GM21381 (cell line): Measurements from ENCODE around the gene LEKR1.
"Not testable (repeated sequence)": the region's sequence is repeated elsewhere in the genome, so short reads cannot be mapped to it uniquely, and the experiment has no call there.

ENCODE experiments used
- ATAC-seq: cut with Tn5 transposase; IDR thresholded peaks from one replicate; pipeline ENCODE4 v1.9.1; 2021; ENCODE audit warnings: mild to moderate bottlenecking, moderate library complexity; ENCODE audit not compliant: unreplicated experiment

LEKR1 gene

DNA sequence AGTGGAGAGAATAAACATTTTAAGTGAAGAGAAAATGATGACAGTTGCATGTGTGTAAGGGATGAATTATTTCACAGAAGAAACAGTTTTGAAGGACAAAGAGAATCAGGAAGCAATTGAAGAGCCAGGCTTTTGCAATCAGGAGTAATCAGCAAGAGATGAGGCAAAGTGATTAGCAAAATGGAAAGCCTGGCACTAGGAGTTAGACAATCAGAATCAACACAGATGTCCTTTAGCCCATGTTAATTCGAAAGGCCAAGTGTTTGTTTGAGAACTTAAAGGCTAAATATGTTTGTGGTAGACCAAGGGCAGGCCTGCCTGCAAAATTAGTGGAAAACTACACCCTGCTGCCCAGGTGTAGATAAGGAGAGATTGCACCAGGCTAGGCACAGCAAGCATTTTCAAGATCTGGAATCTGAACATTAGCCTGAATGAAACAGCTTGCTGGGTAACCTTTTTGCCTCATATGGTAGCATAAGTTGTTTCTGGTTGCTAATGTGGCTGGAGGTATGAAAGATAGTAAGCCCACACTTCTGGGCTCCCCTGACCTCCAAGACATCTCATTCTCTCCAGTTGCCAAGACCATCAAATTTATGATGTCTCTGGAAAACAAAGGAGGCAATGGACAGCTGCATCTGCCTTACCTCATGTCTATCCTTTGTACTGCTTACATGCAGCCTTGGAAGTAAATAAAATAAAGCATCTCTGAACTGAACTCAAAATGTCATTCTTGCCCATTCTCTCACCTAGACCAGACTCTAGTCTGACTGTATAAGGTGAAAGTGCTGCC lies 22.0 kb upstream of the LEKR1 start:
- ATAC-seq: no peak

DNA sequence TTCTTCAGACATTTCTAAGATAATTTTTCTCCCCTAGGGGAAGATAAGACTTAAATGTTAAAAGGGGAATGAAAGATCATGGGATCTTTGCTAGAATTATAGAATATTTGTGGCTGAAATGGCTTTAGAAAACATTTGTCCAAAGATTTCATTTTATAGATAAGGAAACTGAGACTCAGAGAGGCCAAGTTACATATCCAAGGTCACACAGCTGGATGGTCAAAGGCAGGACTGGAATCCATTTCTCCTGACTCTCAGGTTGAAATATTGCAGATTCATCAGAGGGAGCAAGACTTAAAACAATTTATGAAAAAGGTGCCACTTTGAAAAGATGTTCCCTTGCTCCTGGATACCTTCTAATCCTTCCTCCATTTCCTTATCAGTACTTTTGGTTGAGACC lies 19.5 kb upstream of the LEKR1 start:
- no peak for ATAC-seq

DNA sequence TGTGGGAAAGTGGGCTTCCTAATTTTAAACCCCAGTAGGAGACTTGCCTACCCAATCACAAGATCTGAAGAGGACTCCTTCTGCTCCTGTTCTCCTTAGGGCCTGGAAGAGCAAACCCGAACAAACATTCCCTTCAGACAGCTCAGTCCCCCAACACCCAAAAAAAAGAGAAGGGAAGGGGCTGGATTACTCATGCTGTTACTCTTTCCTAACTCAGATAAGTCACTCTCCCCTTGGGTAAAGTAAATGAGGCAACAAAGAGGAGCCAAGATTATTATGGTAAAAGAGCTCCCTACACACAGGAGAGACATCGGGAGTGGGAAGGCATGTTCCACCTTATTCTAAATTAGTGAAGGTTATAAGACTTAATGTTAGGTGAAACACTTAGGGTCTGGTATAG lies 18.1 kb upstream of the LEKR1 start:
- no peak for ATAC-seq

DNA sequence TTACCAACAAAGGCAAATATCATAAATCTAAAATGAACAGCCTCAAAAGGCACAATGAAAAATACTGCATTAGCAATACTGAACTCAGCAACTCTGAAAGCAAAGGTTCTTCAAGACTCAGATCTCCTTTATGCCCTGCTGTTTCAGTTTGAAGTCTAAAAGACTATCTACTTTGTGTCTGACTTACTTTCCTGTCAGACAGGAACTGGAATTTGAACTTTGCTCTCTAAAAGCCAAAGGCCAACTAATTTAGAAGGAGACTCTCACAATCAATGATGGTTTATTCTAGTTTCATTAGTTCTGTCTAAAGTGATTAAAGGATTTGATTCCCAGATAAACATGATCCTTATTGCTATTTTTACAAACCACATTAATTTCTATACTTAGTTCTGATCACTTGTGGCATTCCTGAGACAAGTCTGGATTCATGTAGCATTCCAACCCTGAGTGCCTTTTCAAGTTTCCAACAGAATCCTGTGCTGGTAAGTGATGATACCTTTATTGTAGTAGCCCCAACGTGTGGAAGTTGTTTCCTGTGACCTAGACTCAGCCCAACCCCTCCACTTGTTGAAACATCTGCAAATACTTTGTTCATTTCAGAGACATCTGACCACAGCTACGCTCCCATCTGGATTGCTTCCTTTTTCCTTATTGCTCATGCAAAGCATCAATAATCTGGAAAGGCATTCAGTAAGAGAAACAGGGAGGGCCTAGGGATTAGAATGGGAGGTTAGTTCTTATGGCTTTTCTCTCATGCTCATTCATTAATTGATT lies 14.9 kb upstream of the LEKR1 start:
- no peak for ATAC-seq

DNA sequence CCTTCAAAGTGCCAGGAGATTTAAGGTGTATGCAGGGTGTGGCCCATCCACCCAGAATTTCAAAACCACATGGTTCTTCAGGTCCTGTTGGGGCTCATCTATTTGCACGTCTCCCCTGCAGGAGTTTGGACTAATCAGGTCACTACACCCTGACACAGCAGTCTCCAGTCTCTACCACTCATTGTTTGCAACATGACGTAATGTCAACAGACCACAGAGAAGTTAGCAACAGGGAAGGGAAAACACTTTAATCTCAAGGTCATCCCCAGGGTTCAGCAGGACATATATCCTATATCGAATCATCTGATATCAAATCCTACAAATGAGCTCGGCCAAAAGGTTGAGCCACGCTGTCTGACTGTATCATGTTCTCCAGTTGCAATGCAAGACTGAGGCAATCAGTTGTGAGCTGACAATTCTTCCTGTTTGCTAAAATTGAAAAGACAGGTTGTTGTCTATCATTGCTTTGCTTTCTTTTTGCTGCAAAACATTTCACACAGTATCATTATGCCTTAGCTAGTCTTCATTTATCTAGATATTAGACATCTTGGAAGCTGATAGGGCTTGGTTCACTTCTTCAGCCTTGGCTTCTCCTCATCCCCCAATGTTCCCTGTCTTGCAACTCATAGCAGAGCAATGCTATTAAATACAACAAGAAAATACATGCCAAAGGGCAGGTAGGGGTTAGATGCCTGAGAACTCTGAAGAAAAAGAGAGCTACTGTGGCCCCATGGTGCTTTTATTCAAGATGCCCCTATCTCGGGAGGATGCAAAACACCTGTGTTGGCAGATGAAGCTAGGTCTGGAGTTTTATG lies 13.4 kb upstream of the LEKR1 start:
- no peak for ATAC-seq

- ATAC-seq: no peak
These were observed 11.9 kb upstream of the LEKR1 start for GRCh38 chr3:156814295-156814694.

DNA sequence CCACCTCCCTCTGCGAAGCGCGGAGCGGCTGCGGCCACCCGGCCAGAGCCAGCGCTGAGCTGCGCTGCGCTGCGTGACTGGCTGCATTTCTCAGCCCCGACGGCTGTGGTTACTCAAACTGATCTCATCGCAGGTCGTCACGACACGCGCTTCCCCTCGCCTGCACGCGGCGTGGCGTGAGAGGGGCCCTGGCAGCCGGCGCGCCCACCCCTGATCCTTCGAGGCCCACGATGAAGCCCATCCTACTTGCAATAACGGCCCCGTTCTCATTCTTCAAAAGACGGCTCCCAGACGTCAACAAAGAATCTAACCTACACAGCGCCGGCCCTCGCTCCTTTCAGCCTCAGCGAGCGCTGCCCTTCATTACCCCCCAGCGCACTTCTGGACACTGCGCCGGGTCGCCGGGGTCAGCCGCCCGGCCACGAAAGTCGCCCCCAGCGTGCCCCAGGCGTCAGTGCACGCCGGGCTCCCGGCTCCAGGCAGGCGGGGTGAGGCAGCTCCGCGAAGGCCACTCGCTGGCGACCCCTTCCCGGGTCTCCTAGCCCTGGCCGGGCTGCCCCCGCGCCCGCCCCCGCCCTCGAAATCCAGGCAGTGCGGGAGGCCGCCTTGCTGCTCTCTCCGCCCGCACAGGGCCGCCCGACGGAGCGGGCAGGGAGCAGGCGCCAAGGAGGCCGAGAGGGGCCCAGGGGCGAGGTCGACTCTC lies 9.9 kb upstream of the LEKR1 start:
- peak; percentile 22 for ATAC-seq

DNA sequence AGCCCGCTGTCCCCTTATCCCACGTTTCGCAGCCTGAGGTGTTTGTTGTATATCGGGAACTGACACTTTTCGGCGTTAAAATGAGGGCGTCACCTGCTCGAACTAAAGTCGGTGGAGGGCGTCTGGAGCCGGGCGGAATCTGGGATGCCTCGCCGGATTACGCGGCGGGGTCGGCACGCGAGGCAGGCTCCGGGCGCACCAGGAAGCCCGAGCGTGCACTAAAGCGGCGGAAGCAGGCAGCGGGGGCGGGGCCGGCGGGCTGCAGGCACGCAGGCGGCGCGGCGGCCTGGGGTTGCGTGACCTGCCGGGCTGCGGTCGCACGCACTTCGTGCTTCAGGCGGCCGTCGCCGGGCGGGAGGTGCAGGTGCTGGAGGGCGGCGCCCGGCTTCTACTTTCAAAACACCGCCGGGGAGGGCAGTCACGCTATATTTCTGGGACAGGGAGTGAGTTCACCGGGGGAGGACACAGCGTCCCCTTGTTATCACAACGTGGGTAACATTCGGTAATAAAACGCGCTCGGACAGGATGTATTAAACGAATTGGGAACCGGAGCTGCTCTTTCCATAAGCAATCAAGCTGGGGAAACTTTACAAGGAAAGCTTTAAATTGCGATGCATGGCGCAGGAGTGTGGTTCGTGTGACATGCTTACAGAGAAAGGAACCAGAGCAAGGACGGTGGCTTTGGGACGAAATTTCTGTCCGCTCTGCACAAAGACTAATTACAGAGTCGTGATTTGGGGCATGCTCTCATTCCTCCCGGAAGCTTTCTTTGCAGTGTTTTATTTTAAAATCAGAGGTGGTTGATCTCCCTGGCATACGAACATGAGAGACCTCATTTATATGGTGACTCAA lies 9.1 kb upstream of the LEKR1 start:
- peak; percentile 75 for ATAC-seq

- ATAC-seq: no peak
These were observed 8.4 kb upstream of the LEKR1 start for GRCh38 chr3:156817646-156818272.

DNA sequence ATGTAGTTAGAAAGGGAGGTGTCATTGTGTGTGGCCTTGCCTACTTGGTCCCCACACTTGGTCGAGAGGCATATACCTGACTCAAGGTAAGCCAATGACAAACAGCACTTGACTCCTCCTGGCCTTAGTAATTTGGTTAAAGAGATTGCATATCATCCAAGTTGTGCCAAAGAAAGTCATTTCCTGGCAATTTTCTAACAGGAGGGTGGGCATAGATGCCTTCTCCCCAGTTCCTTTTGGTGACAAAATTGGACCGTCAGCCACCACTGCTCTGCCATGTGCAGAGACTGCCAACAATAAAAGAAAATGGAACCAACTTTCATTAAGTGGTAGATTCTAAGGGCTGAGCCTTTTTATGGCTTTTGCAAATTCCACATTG lies 7.9 kb upstream of the LEKR1 start:
- ATAC-seq: no peak

GRCh38 chr3:156818890-156819289 lies 7.3 kb upstream of the LEKR1 start:
- ATAC-seq: no peak

DNA sequence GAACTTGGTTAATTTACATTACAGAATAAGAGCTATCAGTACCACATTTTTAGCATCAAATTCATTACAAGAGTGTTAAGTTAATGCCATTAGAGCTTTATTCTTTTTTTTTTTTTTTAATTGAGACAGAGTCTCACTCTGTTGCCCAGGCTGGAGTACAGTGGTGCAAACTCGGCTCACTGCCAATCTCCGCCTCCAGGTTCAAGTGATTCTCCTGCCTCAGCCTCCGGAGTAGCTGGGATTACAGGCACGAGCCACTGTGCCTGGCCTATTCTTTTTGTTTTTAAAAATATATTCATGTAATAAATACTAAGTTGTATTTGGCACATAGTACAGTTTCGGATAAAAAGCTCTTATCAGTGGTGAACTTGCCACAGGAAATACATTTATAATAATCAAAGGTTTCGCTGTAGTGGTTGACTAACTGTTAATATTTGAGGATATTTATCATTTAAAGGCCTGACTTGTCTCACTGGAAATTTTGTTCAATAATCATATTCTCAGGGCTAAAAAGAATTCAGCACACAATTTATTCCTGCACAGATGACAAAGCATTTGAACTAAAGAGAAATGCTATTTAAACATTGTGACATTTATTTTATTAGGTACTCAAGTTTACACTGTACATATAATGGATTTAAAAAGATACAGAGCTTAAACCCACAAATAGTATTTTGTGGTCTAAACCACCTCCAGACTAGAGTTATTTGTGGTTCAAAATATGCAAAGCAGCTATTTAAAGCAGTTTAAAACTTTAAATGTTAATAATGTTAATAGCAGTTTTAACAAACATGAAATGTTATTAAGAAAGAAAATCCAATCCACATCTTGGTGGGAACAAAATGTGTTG lies 6.1 kb upstream of the LEKR1 start:
- no peak for ATAC-seq

DNA sequence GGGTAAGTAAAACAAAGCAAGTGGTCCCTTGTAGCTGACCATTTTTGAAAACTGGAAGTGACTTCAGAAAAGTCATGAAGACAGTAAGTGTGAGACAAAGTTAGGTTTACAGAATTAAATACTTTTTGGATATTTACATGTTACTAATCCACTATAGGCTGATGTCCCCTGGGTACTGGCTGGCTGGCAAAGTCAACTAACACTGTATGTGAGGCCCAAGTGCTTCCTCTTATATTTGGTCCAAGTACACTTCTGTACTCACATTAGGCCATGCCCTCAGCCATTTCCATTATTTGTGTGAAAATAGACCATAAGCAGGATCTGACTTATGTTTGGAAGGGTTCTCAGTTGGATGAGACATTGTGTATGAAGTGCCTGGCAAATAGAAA lies 5.5 kb upstream of the LEKR1 start:
- no peak for ATAC-seq

DNA sequence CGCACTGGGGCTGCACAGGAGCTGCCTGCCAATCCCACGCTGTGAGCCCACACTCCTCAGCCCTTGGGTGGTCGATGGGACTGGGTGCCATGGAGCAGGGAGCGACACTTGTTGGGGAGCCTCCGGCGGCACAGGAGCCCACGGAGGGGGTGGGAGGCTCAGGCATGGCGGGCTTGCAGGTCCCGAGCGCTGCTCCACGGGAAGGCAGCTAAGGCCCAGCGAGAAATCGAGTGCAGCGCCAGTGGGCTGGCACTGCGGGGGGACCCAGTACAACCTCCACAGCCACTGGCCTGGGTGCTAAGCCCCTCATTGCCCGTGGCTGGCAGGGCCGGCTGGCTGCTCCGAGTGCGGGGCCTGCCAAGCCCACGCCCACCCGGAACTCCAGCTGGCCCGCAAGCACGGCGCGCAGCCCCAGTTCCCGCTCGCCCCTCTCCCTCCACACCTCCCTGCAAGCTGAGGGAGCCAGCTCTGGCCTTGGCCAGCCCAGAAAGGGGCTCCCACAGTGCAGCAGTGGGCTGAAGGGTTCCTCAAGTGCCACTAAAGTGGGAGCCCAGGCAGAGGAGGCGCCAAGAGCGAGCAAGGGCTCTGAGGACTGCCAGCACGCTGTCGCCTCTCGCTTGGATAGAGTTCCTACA lies 3.4 kb upstream of the LEKR1 start:
- ATAC-seq: not testable (repeated sequence)

- ATAC-seq: peak; percentile 48
These were observed 384 bp upstream of the LEKR1 start for GRCh38 chr3:156825795-156826143.

GRCh38 chr3:156826896-156827882 lies 1.0 kb downstream of the LEKR1 start:
- ATAC-seq: no peak

DNA sequence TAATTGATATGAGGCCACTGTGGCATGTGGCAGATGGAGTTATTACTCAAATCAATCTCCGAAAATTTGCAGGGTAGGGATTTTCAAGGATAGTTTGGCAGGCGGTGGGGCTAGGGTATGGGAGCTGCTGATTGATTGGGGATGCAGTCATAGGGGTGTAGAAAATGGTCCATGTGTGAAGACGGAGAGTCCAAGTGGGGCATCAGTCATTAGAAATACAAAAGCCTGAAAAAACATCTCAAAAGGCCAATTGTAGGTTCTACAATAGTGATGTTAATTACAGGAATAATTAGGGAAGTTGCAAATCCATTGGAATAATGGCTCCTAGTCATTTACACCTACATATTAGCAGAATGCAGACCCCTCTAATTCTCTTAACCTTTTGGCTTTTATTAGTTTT lies 4.9 kb downstream of the LEKR1 start:
- ATAC-seq: no peak
